Rectal smooth muscle tissue (tissue), 1 donor: Measurements from ENCODE around the gene TPI1.
"Not testable (repeated sequence)": the region's sequence is repeated elsewhere in the genome, so short reads cannot be mapped to it uniquely, and the experiment has no call there.

ENCODE experiments used
- H3K27ac ChIP-seq: one replicate; pipeline ENCODE4 v1.7.0; 2013; ENCODE audit warnings: low read depth, low read length, inconsistent platforms
- H3K27me3 ChIP-seq: one replicate; pipeline ENCODE4 v1.7.0; 2013; ENCODE audit warnings: low read length; ENCODE audit not compliant: control insufficient read depth, insufficient read depth
- H3K36me3 ChIP-seq: one replicate; pipeline ENCODE4 v1.7.0; 2013; ENCODE audit warnings: low read length; ENCODE audit not compliant: control insufficient read depth, insufficient read depth
- H3K4me1 ChIP-seq: one replicate; pipeline ENCODE4 v1.7.0; 2013; ENCODE audit warnings: low read length; ENCODE audit not compliant: control insufficient read depth, insufficient read depth
- H3K4me3 ChIP-seq: one replicate; pipeline ENCODE4 v1.7.0; 2013; ENCODE audit warnings: low read length
- H3K9ac ChIP-seq: one replicate; pipeline ENCODE4 v1.7.0; 2013; ENCODE audit warnings: low read length

The TPI1 gene

GRCh38 chr12:6854036-6854435 lies 13.3 kb upstream of the TPI1 start:
- H3K9ac ChIP-seq = no peak overlapping the region

GRCh38 chr12:6855322-6855721 lies 12.0 kb upstream of the TPI1 start:
- H3K4me1 ChIP-seq = no peaks in the 10 kb centered on the region
- no peak overlapping the region for H3K9ac ChIP-seq
- H3K27ac ChIP-seq = no peak overlapping the region
- H3K4me3 ChIP-seq = no peak overlapping the region
- H3K27me3 ChIP-seq = no peaks in the 10 kb centered on the region
- H3K36me3 ChIP-seq = peaks cover 34% of the 10 kb centered on the region

More at GRCh38 chr12:6854036-6854435, 13.3 kb upstream of the TPI1 start:
- Histone ChIP-seq H3K36me3 (peaks cover 29% of the 10 kb centered on the region), H3K4me3 (no peak overlapping the region), H3K27me3 (no peaks in the 10 kb centered on the region), H3K27ac (no peak overlapping the region), H3K4me1 (no peaks in the 10 kb centered on the region)

GRCh38 chr12:6858799-6859198 lies 8.5 kb upstream of the TPI1 start:
- H3K4me3 ChIP-seq = no peak overlapping the region
- H3K9ac ChIP-seq = no peak overlapping the region
- no peaks in the 10 kb centered on the region for H3K4me1 ChIP-seq
- no peaks in the 10 kb centered on the region for H3K27me3 ChIP-seq
- H3K36me3 ChIP-seq = peaks cover 51% of the 10 kb centered on the region
- no peak overlapping the region for H3K27ac ChIP-seq

DNA sequence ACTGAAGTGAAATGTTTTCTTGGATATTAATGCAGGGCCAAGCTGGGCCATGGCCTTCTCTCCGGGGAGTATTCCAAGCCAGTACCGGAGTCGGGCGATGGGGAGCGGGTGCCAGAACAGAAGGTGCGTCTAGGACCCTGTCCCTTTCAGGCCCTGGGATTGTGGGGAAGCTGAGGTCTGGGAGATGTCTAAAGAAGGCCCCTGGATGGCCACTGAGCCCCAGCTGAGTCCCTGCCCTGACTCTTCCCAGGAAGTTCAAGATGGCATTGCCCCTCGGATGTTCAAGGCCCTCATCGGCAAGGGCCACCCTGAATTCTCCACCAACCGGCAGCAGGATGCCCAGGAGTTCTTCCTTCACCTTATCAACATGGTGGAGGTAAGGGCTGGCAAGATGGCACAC lies 7.2 kb upstream of the TPI1 start:
- H3K27me3 ChIP-seq = no peaks in the 10 kb centered on the region
- H3K4me3 ChIP-seq = no peak overlapping the region
- H3K4me1 ChIP-seq = no peaks in the 10 kb centered on the region
- H3K9ac ChIP-seq = no peak overlapping the region
- H3K36me3 ChIP-seq = peaks cover 55% of the 10 kb centered on the region
- H3K27ac ChIP-seq = no peak overlapping the region

GRCh38 chr12:6860942-6861341 lies 6.4 kb upstream of the TPI1 start:
- H3K27ac ChIP-seq = no peak overlapping the region
- no peaks in the 10 kb centered on the region for H3K4me1 ChIP-seq
- H3K27me3 ChIP-seq = no peaks in the 10 kb centered on the region
- H3K36me3 ChIP-seq = peaks cover 52% of the 10 kb centered on the region
- no peak overlapping the region for H3K9ac ChIP-seq
- no peak overlapping the region for H3K4me3 ChIP-seq

- H3K4me1 ChIP-seq = no peaks in the 10 kb centered on the region
- no peak overlapping the region for H3K4me3 ChIP-seq
- peaks cover 47% of the 10 kb centered on the region for H3K36me3 ChIP-seq
- H3K27me3 ChIP-seq = no peaks in the 10 kb centered on the region
- H3K27ac ChIP-seq = no peak overlapping the region
- no peak overlapping the region for H3K9ac ChIP-seq
Observed at GRCh38 chr12:6861391-6861790, 5.9 kb upstream of the TPI1 start.

DNA sequence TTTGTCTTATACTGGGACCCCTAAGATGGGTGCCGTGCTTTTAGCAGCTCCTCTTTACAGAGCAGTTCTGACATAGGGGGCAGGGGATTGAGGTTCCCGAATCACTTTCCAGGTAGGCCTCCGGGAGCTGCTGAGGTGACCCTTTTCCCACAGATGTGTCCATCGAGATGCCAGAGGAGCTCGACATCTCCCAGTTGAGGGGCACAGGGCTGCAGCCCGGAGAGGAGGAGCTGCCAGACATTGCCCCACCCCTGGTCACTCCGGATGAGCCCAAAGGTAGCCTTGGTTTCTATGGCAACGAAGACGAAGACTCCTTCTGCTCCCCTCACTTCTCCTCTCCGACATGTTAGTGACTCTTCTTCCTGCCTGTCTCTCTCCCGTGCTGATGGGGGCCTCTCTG lies 4.3 kb upstream of the TPI1 start:
- Histone ChIP-seq H3K27me3 (no peaks in the 10 kb centered on the region), H3K9ac (no peak overlapping the region), H3K4me3 (no peak overlapping the region), H3K36me3 (peaks cover 37% of the 10 kb centered on the region), H3K4me1 (peaks cover 3% of the 10 kb centered on the region), H3K27ac (no peak overlapping the region)

- H3K27me3 ChIP-seq = no peaks in the 10 kb centered on the region
- no peak overlapping the region for H3K27ac ChIP-seq
- H3K9ac ChIP-seq = no peak overlapping the region
- peaks cover 9% of the 10 kb centered on the region for H3K4me1 ChIP-seq
- no peak overlapping the region for H3K4me3 ChIP-seq
- peaks cover 32% of the 10 kb centered on the region for H3K36me3 ChIP-seq
Observed at GRCh38 chr12:6863586-6864321, 3.6 kb upstream of the TPI1 start.

- H3K4me3 ChIP-seq, H3K27ac ChIP-seq, H3K27me3 ChIP-seq, H3K9ac ChIP-seq: not testable (repeated sequence)
- Histone ChIP-seq H3K36me3 (peaks cover 34% of the 10 kb centered on the region), H3K4me1 (peaks cover 15% of the 10 kb centered on the region)
Observed at GRCh38 chr12:6865307-6865706, 2.0 kb upstream of the TPI1 start.

- Histone ChIP-seq H3K27ac (peak overlapping the region; percentile 99), H3K9ac (no peak overlapping the region), H3K4me3 (peak overlapping the region; percentile 80), H3K4me1 (peaks cover 15% of the 10 kb centered on the region), H3K27me3 (no peaks in the 10 kb centered on the region), H3K36me3 (peaks cover 35% of the 10 kb centered on the region)
Observed at GRCh38 chr12:6866163-6866919, 990 bp upstream of the TPI1 start.

DNA sequence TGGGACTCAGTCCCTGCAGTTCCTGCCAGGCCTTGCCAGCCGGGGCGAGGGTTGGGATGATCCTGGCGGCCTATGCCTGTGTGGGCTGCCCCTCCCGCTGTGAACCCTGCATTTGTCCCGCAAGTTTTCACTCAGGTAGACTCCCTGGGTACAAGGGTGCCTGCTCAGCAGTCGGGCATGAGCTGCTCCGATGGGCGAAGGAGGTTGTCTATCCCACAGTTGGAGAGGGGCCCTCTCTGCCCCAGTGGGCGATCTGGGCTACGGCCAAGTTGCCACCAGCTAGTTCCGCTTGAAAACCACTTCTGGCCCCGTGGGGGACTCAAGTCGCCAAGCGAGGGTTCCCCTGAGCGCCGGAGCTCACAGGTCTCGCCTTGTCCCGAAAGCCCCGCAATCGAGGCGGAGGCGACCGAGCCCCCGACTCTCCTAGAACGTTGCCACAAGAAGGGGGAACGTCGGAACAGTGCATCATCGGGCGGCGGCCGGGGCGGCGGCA lies 365 bp upstream of the TPI1 start:
- Histone ChIP-seq H3K27ac (peak overlapping the region; percentile 99), H3K4me3 (peak overlapping the region; percentile 80), H3K9ac (peak overlapping the region; percentile 75), H3K27me3 (no peaks in the 10 kb centered on the region), H3K36me3 (peaks cover 29% of the 10 kb centered on the region), H3K4me1 (peaks cover 17% of the 10 kb centered on the region)

GRCh38 chr12:6868211-6869048 lies 1.1 kb downstream of the TPI1 start:
- H3K4me1 ChIP-seq = peaks cover 20% of the 10 kb centered on the region
- peaks cover 24% of the 10 kb centered on the region for H3K36me3 ChIP-seq
- H3K27ac ChIP-seq = peak overlapping the region; percentile 99
- H3K27me3 ChIP-seq = no peaks in the 10 kb centered on the region
- peak overlapping the region; percentile 74 for H3K4me3 ChIP-seq
- H3K9ac ChIP-seq = peak overlapping the region; percentile 76
